Activated CD8-positive, alpha-beta memory T cell treated with anti-CD3 and anti-CD28 coated beads, Interleukin-2, amount 50 U/mL, for 4 hours (primary cell): ENCODE results near the gene TAL1.
"Not testable (repeated sequence)": the region's sequence is repeated elsewhere in the genome, so short reads cannot be mapped to it uniquely, and the experiment has no call there.

ENCODE experiments used
- DNase-seq: peaks from one replicate; pipeline ENCODE4 v3.0.0-alpha.2; 2020

TAL1 gene

DNA sequence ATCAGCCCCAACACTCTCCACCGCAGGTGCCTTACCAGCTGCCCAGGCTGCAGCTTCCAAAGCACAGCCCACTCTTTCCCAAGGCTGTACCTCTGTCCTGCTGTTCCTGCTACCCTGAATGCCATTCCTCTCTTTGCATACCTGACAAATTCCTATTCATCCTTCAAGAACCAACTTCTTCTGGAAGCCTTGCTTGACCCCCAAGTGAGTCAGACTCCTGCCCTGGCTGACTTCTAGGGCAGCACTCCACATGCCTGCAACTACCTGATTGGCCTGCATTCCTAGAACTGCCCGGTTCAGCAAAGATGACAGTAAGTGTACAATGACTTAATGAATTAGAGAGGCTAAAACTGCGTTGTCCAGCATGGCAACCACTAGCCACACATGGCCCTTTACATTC lies 21.4 kb downstream of the TAL1 start:
- no peak for DNase-seq

DNA sequence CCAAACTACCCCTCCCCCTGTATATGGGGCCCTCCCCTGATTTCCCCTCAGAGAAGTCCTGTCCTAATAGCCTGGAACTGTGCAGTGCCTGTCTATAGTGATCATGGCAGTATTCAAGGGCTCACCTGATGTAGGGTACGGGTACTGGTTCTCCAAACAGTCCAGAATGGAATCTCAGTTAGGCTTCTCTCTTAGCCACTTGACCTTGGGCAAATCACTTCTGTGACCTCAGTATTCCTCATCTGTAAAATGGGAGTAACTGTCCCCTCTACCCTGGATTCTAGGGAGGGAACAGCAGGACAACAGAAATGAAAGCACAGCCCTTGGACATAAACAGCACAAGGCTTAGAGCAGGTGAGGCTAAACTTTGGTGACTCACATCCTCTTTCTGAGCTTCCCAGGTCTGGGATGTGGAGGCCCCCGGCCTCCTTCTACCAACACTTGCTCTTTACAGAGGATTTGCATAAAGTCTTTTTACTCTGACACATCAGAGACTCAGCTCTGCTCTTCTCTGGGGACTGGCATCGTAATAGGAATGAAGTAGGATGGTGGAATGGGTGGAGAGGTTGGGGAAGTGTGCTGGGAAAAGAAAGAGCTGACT lies 22.2 kb downstream of the TAL1 start:
- no peak for DNase-seq

DNA sequence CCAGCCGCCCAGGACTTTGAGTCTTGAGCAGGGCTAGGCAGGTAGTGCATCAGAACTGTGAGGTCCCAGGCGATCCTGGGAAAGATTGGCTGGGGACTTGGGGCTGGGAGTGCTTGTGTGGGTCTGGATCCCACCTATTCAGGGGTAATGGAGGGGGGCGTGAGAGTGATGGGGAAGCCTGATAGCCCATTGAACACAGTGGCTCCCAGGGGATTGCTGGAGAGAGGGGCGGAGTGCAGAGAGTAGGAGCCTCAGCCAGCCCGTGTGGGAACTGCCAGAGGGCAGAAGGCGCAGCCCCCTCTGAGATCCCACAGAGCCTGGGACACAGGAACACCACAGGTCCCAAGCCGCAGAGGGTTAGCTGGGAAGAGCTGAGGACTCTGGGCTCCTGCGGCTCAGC lies 22.9 kb downstream of the TAL1 start:
- DNase-seq: no peak

DNA sequence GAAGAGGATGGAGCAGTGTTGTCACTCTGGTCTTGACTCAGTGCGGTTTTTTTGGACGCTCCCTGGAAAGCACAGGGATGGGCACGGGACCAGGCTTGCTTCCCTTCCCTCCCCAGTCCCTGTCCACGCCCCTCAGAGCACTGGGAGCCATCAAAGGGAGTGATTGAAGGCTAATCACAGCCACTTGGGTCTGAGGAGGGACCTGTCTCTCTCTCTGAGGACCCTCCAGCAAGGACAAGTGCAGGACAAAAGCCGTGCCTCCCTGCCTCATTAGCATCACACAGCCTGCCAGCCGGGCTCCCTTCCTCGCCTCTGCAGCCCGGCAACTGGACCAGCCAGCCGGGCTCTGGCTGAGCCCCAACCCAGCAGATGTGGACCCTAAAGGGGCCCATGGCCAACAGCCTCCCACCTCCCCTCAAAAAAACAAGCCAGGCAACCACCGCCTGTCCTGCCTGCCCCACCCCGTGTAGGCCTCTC lies 23.6 kb downstream of the TAL1 start:
- DNase-seq: no peak

DNA sequence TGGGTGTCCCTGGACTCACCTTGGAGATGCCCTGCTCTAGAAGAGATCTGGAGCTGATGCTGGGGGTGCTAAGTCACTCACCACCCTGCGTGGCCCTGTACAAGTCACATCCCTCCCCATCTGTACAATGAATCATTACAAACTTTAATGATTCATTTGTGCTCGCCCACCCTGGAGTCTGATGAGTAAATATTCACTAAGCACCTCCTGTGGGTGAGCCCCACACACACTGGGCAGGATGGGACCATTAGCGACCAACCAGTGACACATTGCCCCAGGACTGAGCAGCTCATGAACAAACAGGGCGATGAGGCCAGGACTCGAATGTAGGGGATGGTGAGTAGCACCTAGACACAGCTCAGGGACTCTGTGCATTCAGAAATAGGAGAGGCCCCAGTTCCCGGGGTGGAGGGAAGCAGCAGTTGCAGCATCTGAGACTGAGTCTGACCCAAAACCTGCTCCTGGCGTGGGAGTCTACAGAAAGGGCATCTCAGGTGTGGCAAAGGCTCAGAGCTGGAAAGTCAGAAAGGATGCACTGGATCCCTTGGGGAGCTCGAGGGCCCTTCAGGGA lies 24.1 kb downstream of the TAL1 start:
- DNase-seq: no peak

DNA sequence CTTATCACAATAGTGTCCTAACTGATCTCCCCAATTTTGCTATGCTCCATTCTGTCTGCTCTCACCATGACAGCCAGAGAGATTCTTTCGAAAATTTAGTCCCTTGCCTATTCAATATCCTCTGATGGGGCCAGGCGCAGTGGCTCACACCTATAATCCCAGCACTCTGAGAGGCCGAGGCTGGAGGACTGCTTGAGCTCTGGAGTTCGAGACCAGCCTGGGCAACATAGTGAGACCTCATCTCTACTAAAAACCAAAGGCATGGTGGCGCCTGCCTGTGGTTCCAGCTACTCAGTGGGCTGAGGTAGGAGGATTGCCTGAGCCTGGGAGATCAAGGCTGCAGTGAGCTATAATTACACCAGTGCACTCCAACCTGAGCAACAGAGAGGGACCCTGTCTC lies 26.1 kb downstream of the TAL1 start:
- DNase-seq: no peak

DNA sequence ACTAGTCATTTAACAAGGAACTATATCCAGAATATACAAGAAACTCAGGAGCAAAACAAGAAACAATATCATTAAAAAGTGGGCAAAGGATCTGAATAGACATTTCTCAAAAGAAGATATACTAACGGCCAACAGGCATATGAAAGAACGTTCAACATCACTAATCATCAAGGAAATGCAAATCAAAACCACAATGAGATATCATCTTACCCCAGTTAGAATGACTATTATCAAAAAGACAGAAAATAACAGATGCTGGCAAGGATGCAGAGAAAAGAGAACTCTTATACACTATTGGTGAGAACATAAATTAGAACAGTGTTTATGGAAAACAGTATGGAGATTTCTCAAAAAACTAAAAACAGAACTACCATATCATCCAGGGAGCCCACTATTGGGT lies 28.5 kb downstream of the TAL1 start:
- not testable (repeated sequence) for DNase-seq

DNA sequence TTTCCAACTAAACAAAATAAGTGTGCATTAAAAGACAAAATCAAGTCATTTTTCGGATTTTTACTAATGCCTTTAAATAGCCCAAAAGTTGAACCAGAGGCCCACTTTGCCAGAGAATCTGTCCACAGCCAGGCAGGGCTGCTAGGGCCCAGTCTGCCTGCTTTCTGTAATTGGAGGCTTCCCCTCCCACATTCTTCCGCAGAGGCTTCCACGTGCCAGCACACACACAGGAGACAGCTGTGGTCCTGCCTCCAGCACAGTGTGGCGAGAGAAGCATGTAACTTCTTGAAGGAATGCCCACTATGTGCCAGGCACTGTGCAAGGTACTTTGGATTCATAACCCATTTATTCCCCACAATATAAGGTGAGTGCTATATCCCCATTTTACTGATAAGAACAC lies 30.8 kb downstream of the TAL1 start:
- DNase-seq: no peak

DNA sequence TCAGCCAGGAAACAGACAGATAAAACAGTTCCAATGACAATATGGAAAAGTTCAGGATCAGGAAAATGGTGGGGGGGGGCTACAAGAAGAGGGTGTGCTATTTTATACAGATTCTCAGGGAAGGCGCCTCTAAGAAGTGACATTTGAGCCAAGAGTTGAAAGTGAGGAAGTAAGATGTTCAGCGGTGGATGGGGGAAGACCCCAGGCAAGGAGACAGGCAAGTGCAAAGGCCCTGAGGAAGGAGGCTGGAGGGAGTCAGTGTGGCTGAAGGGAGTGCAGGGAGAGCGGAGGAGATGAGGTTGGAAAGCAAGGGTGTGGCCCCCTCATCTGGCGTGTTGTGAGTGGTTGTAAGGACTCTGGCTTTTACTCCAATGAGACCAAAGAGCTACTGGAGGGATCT lies 33.8 kb downstream of the TAL1 start:
- no peak for DNase-seq

DNA sequence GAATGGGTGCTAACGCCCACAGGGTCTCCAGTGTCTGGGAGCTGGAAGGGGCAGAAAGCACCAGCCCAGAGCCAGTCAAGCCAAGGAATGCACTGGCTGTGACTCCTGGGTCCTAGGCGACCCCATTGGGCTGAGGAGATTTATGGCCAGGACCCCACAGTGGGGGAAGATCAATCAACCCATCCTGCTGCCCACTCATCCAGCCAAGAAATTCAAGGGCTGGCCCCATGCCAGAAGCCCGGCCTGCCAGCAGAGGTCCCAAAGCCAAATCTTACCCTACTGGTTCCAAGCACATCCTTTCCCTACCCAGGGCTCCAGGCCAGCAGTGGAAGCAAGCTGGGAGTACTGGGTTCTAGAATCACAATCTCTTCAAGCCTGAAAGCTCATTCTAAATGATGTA lies 35.4 kb downstream of the TAL1 start:
- no peak for DNase-seq

DNA sequence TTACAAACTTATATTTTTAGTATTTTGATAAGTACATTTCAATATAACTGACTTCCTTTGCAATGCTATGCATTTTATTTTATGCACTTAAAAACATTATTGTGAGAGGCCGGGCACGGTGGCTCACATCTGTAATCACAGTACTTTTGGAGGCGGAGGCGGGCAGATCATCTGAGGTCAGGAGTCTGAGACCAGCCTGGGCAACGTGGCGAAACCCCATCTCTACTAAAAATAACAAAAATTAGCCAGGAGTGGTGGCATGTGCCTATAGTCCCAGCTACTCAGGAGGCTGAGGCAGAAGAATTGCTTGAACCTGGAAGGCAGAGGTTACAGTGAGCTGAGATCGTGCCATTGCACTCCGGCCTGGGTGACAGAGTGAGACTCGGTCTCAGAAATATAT lies 36.0 kb downstream of the TAL1 start:
- not testable (repeated sequence) for DNase-seq

DNA sequence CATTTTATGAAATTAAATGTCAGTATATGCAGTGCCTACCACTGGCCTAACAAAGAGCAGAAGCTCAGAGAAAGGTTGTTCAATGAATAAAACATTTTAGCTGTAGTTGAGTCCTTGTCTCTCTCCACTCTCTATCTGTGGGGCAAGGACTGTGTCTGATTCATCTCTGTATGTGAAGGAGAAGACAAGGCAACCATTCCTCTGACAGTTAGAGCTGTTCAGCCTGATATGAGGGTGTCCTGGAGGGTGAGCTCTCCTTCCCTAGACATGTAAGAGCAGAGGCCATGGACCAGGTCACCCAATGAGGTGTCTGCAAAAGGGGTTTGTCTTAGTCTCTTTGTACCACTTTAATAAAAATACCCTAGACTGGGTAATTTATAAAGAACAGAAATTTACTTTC lies 37.7 kb downstream of the TAL1 start:
- no peak for DNase-seq

DNA sequence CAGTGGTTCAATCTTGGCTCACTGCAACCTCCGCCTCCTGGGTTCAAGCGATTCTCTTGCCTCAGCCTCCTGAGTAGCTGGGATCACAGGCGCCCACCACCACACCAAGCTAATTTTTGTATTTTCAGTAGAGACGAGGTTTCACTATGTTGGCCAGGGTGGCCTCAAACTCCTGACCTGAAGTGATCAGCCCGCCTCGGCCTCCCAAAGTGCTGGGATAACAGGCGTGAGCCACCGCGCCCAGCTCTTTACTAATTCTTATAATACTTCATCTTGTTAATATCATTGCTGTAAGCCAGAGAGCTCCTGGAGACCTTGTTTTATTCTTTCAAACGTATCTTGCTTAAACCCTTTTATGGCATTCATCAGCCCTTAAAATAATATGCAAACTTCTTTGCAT lies 38.5 kb downstream of the TAL1 start:
- DNase-seq: not testable (repeated sequence)

DNA sequence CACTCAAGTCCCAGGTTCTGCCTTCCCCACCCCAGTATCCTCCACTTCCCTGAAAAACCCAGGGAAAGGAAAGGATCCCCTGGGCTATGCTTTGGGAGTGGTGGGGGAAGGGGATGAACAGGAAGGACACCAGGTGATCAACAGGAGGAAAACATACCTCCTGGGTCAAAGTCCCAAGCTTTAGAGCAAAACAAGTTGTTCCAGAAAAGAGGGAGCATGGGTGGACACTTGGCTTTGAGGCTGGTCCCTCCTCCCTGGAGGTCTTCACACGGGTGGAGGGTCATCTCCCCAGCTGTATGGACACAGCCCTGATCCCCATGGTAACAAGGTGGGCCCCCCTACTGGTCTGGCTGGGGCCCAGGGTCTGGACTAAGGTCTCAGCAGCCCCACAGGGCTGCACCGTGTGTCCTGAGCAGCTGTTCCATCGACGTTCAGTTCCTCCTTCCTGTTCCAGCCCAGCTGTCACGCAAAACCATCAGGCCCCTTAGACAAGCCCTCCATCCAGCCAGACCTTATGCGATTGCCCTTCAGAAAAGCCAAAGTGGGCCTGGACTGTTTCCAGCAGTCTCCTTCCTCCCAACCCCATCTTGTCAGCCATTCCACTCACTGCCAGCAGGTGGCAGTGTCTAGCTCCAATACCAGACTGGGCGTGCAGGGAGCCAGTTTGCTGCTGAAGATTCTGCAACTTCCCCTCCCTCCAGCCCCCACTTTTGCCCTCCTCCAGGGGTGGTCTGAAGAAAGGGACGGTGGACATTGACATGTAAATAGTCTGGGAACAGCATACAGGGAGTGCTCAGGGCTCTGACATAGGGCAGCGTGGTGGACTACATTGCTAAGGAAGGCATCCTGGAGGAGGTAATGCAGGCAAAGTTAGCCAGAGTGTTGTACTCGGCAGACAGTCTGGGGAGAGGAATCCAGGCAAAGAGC lies 39.3 kb downstream of the TAL1 start:
- DNase-seq: peak; percentile 65

DNA sequence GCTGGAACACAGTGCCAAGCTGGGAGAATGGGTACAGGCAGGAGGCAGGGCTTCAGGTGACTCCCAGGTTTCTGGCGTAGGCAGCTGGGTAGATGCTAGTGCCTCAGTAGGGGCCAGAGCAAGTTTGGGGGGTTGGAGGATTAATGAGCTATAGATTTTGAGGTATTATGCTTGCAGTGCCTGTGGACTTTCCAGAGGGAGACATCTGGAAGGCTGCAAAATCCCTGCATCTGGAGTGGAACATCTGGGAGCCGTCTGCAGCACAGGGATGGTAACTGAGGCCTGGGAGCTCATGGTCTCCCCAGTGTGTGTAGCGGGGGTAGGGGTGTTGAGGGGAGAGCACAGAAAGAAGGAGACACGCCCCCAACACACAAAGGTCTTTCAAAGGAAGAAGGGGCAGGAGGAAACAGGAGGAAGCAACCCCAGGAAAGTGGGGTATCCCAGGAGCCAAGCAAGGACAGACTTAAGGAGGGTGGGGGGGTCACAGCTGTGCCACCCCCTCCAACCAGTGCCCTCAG lies 40.0 kb downstream of the TAL1 start:
- DNase-seq: no peak

DNA sequence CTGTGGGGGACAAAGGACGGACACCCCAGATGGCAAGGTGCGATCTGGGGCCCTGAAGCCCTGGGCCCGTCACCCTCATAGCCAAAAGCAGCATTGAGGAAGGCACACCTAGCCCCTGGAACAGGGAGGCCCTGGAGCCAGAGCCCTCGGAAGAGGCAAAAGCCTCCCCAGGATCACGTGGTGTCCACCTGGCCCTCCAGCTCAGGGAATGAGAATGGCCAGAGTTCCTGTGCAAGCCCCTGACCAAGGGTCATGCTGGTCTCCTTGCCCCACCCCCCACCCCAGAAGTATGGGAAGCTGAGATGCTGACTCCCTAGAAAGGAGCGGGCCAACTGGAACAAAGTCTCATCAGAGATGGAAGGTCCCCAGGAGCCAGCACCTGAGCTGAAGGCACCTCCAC lies 41.2 kb downstream of the TAL1 start:
- DNase-seq: no peak

DNA sequence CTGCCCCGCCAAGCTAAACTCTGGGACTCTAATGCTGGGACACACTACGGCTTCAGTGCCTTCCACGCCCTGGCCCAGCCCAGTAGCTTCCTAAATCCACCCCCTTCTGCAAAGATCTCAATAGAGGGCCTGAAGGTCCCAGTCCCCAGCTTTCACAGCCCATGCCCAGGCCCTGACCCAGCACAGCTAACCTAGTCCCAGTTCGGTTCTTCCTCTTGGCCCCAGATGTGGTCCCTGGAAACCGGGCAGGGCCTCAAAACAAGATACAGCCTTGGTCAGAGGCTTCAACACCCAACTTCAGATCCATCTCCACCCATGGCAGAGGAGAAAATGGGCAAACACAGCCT lies 41.5 kb downstream of the TAL1 start:
- no peak for DNase-seq

DNA sequence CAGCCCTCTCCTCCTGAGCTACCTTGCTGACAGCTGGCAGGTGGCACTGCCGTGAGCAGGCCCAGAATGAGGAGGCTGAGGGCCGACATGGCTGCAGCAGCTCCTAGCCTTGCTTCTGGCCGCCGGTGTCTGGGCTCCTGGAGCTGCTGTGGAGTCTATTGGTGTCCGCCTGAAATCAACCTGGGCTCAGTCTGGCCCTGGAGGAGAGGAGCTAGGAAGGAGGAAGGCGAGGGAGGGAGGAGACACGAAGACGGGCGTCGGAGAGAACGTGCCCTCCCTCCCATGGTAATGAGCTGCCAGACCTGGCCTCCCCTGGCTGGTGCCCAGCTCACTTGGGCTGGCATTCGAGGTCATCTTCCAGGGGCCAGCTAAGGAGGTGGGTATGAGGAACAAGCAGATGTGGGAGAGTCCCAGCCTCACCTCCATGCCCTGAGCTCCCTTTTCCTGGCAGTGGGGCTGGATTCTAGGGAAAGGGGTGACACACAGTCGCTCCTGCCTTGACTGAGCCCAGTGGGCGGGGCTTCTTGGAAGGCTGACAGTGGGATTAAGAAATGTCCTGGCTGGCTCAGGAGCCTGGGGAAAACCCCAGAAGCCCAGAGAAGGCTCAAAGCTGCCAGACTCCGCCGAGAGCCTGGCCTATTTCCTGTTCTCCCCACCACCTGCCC lies 42.0 kb downstream of the TAL1 start, which contains the start of gene PDZK1IP1:
PDZK1IP1 (minus strand) TSS at position 193 of the 665 bp plus-strand sequence; CDS start at position 89, 104 bp downstream.
- no peak for DNase-seq

DNA sequence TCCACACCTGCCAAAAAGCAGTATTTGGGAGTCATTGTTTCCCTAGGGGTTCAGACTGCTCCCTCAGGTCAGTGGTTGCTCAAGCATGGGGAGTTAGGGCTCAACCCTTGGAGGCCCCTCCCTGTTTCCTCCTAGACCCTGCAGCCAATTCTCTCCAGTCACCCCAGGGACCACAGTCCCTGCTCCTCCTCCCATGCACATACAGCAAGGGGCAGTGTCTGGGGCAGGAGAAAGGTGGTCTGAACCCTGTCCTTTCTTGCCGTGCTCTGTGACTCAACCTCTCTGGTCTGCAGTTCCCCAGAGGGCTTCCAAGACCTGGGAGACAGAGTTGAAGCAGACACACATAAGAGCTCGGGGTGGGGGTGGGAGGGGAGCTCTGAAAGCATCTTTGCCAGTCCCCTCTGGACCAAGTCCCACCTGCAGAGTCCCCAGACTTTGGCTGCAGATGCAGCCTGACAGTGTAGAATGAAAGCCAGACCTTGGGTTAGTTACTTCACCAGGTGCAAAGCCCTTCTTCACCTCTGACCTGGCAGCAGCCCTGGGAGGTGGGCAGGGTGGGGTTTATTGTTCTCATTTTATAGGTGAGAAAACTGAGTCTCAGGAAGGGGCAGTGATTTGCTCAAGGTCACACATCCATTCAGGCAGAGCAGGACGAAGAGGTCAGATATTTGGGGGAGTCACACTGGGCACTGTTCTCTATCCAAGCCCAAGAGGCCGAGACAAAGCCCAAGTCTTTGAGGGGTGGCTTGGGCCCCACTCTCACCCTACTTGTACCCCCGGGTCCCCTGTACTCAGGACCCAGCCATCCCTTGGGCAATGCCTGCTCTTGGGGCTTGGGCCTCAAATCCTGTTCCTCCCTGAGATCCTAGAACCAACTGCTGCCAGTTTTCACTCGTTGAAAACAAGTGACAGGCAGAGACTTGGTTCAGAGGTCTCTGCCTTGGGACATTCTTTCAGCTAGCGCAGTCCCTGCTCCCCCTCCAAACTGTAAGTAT lies 42.9 kb downstream of the TAL1 start:
- no peak for DNase-seq

DNA sequence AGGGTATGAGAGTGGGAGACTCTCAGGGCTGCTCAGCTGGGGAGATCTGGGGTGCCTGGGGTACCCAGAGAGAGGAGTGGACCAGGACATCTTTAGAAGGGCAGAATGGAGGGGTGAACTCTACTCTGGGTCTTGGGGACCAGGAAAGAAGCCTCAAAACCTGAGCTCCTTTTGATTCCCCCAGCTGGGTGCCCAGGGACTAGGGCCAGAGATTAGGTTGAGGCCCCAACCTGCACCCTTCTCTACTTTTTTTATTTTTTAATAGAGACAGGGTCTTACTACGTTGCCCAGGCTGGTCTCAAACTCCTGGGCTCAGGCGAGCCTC lies 44.1 kb downstream of the TAL1 start:
- DNase-seq: no peak

DNA sequence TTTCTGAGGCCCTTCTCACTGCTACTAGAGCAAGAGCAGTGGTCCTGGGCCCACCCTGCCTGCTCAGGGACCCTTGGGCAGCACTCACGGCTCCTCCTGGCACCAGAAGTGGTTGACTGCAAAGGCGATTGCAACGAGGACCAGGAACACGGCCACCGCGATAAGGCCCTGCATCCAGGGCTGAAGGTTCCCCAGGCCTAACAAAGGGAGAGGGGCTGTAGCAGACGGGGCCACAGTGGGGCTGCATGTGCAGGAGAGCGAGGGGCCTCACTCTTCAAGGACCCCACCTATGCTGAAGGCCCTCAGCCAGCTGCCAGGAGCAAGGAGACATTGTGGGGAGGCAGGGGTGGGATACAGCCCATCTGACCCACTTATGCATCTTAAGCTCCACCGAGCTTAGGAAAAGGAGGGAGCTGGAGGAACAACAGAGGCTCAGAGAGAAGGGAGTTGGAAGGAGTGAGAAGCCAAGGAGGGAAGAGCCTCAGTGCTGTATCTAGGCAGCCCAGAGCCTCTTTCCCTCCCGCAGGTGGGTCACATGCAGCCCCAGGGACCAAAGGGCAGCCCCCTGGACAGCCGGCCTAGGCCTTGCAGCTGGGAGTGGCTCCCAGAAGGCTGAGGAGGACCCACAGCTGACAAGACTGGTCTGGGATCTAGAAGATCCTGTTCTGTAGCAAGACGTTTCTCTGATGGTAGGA lies 44.6 kb downstream of the TAL1 start:
- no peak for DNase-seq
